Measurements from ENCODE around the gene EXOC6B.

The EXOC6B gene

DNA sequence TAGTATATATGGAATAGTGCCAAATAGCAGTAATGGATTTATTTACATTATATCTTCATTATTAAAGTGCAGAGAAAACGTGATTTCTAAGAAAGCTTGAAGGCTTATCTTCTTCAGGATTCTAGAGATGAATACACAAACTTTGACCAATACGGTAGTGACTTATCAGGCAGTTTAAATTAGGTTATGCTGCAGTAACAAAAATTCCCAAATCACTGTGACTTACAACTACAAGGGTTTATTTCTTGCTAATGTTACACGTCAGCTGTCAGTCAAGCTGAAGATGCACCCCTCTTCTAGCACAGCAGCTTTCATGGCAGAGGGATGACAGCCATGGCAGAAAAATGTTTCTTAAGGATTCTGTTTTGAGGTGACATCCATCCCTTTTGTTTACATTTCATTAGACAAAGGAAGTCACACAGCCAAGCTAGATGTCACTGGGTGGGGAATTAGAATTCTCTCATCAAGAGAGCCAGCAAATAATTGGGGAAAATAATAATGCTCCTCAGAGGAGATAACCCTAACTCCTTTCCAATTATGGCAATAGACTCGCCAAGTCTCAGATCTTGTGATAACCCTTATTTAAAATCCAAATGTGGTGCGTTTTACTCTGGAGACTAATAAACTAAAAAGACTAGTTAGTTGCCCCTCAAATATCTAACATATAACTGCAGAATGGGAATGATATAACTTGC is 409.9 kb downstream of the EXOC6B start:
- no peak for FAIRE-seq

- FAIRE-seq = no peak
Measured at GRCh38 chr2:72415241-72415661, 410.6 kb downstream of the EXOC6B start.

- FAIRE-seq = no peak
Measured at GRCh38 chr2:72414137-72414760, 411.6 kb downstream of the EXOC6B start.

- no peak for FAIRE-seq
Measured at GRCh38 chr2:72413716-72414115, 412.1 kb downstream of the EXOC6B start.

DNA sequence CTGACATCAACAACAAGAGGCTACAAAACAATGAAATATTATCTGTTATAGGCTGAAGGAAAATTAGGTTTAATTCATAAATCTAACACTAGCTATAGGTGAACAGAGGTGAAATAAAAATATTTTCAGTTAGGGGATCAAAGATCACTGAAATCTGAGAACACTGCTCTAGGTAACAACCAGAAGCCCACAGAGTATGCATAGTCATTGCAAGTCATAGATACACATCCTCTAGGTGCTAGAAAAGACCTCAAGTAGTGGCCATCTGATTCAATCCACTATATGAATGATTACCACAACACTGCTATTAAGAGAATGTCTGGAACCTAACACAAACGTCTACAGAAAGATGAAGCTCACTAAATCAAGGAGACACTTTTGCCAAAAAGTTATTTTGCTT is 413.6 kb downstream of the EXOC6B start:
- FAIRE-seq = no peak

- no peak for FAIRE-seq
Measured at GRCh38 chr2:72399879-72400278, 426.0 kb downstream of the EXOC6B start.

DNA sequence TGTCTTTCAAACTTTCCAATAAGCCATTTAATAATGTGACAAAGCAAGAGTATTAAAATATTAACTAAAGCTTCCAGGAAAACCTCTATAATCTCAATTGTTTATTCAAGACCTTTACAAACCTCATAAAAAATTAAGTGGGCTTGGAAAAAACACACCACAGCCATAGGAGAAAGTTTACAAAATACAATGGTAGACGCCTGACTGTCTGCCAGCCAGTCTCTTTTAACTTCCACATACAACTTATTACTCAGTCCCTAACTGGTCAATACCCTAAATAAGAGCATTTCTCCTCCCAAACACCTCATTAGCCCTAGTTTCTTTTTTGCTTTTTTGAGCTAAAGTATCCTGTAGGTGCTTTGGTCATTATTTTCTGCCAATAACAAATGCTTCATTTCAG is 430.7 kb downstream of the EXOC6B start:
- FAIRE-seq = no peak

DNA sequence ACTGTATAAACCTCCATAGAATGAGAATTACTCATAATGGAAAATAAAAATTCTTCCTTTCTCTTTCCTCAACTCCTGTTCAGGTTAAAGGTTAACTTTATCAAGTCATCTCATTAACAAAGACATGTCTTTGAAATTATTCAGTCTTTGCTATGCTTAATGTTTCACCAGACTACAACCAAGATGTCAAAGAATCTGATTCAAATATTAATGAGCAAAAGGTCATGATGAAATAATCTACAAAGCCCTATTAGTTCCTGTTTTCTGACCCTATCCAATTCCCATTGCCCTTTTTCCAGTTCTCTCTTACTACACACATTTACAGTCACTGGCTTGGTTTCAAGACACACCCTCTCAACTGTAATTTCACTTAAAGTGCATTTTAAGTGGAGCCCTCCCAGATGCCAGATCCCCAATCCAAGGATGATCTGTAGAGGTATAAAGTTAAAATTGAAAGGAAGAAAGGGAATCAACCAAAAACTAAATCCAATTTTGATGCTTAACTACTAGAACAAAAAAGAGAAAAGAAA is 431.2 kb downstream of the EXOC6B start:
- FAIRE-seq = no peak

- peak; percentile 41 for FAIRE-seq
Measured at GRCh38 chr2:72389447-72389846, 436.4 kb downstream of the EXOC6B start.

GRCh38 chr2:72388263-72388662 is 437.6 kb downstream of the EXOC6B start:
- no peak for FAIRE-seq

- FAIRE-seq = no peak
Measured at GRCh38 chr2:72386288-72386687, 439.5 kb downstream of the EXOC6B start.

DNA sequence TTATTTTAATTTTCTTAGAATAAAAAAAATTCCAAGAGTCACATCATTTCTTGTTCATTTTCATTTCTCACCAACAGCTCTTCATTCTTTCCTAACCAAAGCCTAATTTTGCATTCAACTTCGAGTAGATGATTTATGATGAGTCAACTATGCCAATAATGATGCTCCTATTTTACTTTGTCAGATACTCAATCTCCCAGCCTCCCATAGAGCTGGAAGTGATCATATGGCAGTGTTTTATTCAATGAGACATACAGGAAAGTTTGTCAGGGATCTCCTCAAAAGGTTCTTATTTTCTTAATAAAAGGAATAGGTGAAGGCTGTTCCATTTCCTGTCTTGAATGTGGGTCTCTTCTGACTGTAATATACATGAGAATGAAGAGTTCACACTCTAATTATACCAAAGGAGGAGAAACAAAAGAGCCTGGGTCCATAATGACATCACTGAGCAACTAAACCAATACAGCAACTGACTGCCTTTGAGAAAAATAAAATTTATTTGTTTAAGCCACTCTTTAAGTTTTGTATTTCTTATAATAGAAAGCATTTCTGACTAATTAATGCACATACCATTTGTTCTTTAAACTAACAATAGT is 447.0 kb downstream of the EXOC6B start:
- no peak for FAIRE-seq

DNA sequence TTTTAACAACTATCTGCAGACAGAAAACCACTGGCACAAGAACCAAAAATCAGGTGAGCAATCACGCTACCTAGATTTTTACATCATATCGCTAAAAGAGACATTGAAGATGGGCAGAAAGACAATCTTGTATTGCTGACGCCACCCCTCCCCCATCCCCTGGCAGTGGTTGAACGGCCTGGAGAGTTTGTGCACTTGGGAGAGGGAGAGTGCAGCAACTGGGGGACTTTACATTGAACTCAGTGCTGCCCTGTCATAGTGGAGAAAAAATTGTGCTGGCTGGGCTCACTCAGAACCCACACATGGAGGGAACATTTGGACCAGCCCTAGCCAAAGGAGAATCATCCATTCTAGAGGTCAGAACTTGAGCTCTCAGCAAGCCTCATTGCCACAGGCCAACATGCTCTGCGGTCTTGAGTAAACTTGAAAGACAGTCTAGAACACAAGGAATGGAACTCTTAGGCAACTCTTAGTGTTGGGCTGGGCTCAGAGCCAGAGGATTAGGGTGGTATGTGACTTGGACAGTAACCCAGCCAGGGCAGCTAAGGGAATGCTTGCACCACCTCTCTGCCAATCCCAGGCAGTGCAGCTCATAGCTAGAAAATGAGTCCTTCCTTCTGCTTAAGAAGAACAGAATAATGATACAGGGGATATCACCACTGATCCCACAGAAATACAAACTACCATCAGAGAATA is 458.2 kb downstream of the EXOC6B start:
- FAIRE-seq = no peak

DNA sequence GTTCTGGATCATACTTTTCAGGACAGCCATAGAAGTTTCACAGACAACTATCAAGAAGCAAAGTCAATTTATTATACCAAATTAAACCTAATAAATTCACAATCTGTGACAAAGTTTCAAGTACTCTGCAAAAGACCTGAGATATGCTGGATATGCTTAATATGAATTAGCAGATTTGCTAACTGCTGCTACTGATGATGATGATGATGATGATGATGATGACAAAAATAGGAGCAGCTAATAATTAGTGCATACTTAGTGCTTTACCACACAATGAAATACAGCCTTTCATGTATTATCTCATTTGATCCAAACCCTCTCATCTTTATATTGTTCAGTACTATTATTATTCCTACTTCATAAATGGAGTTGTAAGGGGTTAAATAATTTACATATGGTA is 462.4 kb downstream of the EXOC6B start:
- FAIRE-seq = no peak

DNA sequence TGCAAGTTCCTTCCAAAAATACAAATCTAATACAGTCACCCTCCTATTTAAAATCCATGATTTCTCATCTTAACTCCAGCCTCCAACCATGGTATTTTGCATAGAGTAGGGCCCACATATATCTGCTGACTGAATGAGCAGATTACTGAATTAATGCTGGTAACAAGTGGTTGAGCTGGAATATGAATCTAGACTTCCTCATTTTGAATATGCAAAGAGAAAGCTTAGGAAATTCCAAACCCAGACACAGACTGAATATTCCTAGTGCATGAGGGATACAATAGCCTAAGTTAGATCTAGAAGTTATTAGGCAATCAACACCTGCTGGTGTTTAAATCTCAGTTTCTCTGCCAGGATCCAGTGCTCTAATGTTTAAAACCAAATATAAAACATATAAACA is 463.1 kb downstream of the EXOC6B start:
- FAIRE-seq = peak; percentile 17

DNA sequence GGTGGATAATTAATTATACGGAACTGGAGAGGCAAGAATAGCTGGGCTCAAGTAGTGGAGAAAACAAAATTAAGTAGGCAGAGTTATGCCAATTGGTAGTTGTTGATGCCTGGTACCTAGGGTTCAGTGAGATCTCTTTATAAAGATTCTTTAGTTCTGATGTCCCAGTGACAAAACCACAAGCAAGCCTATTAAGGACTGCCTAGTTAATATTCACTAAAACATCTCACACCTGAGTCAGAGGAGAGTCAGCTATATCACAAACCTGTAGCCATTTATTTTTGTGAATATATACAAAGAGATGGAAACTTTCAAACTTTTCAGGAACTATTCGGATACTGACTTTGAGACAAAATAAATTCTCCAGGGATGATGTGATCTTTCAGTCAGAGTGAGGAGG is 464.3 kb downstream of the EXOC6B start:
- no peak for FAIRE-seq

GRCh38 chr2:72361042-72361441 is 464.8 kb downstream of the EXOC6B start:
- FAIRE-seq = no peak

- FAIRE-seq = no peak
Measured at GRCh38 chr2:72350852-72351251, 475.0 kb downstream of the EXOC6B start.

- FAIRE-seq = no peak
Measured at GRCh38 chr2:72349016-72349415, 476.8 kb downstream of the EXOC6B start.

DNA sequence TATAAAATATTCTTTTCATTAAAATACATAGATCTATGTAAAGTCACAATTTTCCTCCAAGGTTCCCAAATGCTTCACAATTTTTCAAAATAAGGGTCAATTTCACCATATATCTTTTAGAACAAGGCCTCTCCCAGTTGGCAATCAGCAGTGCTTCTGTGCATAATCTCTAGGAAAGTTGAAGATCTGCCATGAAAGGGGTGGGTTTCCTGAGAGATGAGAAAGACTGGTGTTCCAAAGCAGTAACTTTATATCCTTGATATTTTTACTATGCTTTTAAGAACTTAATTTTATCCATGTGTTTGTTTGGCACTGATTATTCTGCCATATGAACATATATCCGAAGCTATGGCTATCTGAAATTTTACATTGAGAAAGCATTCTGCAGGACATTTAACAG is 478.8 kb downstream of the EXOC6B start:
- no peak for FAIRE-seq

- no peak for FAIRE-seq
Measured at GRCh38 chr2:72341639-72342038, 484.2 kb downstream of the EXOC6B start.

GRCh38 chr2:72340665-72341064 is 485.2 kb downstream of the EXOC6B start:
- no peak for FAIRE-seq

DNA sequence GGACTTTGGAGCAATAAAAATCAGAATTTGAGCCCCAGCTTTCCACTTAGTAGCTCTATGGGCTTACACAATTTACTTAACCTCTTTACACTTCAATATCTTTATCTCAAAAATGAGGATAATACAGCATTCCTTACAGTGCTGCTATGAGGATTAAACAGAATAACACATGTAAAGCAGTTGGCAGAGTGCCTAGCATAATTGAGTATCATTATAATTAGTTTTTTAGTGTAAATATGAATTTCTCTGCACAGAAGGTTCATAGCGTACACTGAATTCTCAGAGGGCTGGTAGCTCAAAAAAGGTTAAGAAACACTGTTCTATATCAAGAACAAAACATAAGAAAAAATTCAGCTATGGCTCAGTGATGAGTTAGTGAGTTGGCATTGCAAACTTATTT is 487.8 kb downstream of the EXOC6B start:
- no peak for FAIRE-seq

GRCh38 chr2:72332720-72333119 is 493.1 kb downstream of the EXOC6B start:
- no peak for FAIRE-seq

Measured in islet of Langerhans (tissue), 1 donor.